RWPE2 (cell line): ENCODE measurements around the gene RAB24.
"Not testable (repeated sequence)": the region's sequence is repeated elsewhere in the genome, so short reads cannot be mapped to it uniquely, and the experiment has no call there.

Experiments used
- ATAC-seq: fragments of 200-7000 bp; cut with Tn5 transposase; 3 replicates; pipeline ENCODE4 v1.9.1; 2021; ENCODE audit warnings: low read depth
- DNase-seq: peaks from one replicate; pipeline ENCODE4 v3.0.0-alpha.2; 2020; ENCODE audit warnings: low spot score
- H3K27ac ChIP-seq: fragments of 450-650 bp; 2 replicates; pipeline ENCODE4 v1.5.1; 2017; ENCODE audit warnings: mild to moderate bottlenecking; ENCODE audit not compliant: poor library complexity, severe bottlenecking
- H3K27me3 ChIP-seq: fragments of 250-450 bp; sonication (Bioruptor Pico); 2 replicates; pipeline ENCODE4 v1.5.1; 2021; ENCODE audit warnings: mild to moderate bottlenecking, moderate library complexity; ENCODE audit not compliant: insufficient read depth, poor library complexity, severe bottlenecking
- H3K36me3 ChIP-seq: fragments of 250-450 bp; sonication (Bioruptor Pico); 2 replicates; pipeline ENCODE4 v1.5.1; 2020; ENCODE audit warnings: low read depth, mild to moderate bottlenecking, moderate library complexity
- H3K4me1 ChIP-seq: fragments of 250-450 bp; sonication (Bioruptor Pico); 2 replicates; pipeline ENCODE4 v1.5.1; 2021; ENCODE audit warnings: mild to moderate bottlenecking, moderate library complexity; ENCODE audit not compliant: insufficient read depth, poor library complexity, severe bottlenecking
- H3K4me3 ChIP-seq: fragments of 250-450 bp; sonication (Bioruptor Pico); 2 replicates; pipeline ENCODE4 v1.5.1; 2021; ENCODE audit warnings: mild to moderate bottlenecking, moderate library complexity; ENCODE audit not compliant: severe bottlenecking
- H3K9me3 ChIP-seq: fragments of 250-450 bp; sonication (Bioruptor Pico); 2 replicates; pipeline ENCODE4 v1.5.1; 2021; ENCODE audit warnings: mild to moderate bottlenecking, moderate library complexity; ENCODE audit not compliant: severe bottlenecking
- TF ChIP-seq, protein P1 (sequence below): fragments of 450-650 bp; IDR thresholded peaks from one replicate; pipeline ENCODE4 v1.5.1; 2017; ENCODE audit warnings: mild to moderate bottlenecking, moderate library complexity; ENCODE audit not compliant: poor library complexity, severe bottlenecking

RAB24 gene

DNA sequence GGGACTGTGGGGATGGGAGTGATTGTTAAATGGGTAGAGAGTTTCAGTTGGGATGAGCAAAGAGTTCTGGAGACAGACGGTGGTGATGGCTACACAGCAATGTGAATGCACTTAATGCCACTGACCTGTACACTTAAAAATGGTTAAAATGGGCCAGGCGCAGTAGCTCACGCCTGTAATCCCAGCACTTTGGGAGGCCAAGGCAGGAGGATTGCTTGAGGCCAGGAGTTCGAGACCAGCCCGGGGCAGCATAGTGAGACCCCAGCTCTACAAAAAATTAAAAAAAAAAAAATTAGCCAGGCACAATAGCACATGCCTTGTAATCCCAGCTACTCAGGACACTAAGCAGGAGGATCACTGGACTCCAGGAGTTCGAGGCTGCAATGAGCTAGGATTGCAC lies 40.3 kb upstream of the RAB24 start:
- Histone ChIP-seq H3K9me3 (no peaks in the 10 kb centered on the region), H3K27me3 (no peaks in the 10 kb centered on the region), H3K27ac (no peak overlapping the region), H3K4me3 (no peak overlapping the region), H3K4me1 (no peaks in the 10 kb centered on the region), H3K36me3 (peaks cover 86% of the 10 kb centered on the region)
- TF ChIP-seq, protein P1, sequence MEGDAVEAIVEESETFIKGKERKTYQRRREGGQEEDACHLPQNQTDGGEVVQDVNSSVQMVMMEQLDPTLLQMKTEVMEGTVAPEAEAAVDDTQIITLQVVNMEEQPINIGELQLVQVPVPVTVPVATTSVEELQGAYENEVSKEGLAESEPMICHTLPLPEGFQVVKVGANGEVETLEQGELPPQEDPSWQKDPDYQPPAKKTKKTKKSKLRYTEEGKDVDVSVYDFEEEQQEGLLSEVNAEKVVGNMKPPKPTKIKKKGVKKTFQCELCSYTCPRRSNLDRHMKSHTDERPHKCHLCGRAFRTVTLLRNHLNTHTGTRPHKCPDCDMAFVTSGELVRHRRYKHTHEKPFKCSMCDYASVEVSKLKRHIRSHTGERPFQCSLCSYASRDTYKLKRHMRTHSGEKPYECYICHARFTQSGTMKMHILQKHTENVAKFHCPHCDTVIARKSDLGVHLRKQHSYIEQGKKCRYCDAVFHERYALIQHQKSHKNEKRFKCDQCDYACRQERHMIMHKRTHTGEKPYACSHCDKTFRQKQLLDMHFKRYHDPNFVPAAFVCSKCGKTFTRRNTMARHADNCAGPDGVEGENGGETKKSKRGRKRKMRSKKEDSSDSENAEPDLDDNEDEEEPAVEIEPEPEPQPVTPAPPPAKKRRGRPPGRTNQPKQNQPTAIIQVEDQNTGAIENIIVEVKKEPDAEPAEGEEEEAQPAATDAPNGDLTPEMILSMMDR = no peak
- DNase-seq (no peak), ATAC-seq (no peak)

GRCh38 chr5:177343000-177343399 lies 39.5 kb upstream of the RAB24 start:
- not testable (repeated sequence) for DNase-seq, H3K4me1 ChIP-seq, H3K27ac ChIP-seq, H3K9me3 ChIP-seq, H3K27me3 ChIP-seq, ATAC-seq, H3K4me3 ChIP-seq
- peaks cover 90% of the 10 kb centered on the region for H3K36me3 ChIP-seq

- peaks cover 87% of the 10 kb centered on the region for H3K36me3 ChIP-seq
- ATAC-seq = no peak
- no peak overlapping the region for H3K4me3 ChIP-seq
- H3K4me1 ChIP-seq = no peaks in the 10 kb centered on the region
- no peaks in the 10 kb centered on the region for H3K9me3 ChIP-seq
- TF ChIP-seq, protein P1 = no peak
- H3K27me3 ChIP-seq = no peaks in the 10 kb centered on the region
- H3K27ac ChIP-seq = no peak overlapping the region
- no peak for DNase-seq
Measured at GRCh38 chr5:177339107-177339638, 35.7 kb upstream of the RAB24 start.

GRCh38 chr5:177338251-177339106 lies 35.0 kb upstream of the RAB24 start:
- TF ChIP-seq, protein P1 = no peak
- DNase-seq (no peak), ATAC-seq (no peak)
- Histone ChIP-seq H3K4me3 (no peak overlapping the region), H3K36me3 (peaks cover 89% of the 10 kb centered on the region), H3K27me3 (no peaks in the 10 kb centered on the region), H3K4me1 (no peaks in the 10 kb centered on the region), H3K9me3 (no peaks in the 10 kb centered on the region), H3K27ac (no peak overlapping the region)

DNA sequence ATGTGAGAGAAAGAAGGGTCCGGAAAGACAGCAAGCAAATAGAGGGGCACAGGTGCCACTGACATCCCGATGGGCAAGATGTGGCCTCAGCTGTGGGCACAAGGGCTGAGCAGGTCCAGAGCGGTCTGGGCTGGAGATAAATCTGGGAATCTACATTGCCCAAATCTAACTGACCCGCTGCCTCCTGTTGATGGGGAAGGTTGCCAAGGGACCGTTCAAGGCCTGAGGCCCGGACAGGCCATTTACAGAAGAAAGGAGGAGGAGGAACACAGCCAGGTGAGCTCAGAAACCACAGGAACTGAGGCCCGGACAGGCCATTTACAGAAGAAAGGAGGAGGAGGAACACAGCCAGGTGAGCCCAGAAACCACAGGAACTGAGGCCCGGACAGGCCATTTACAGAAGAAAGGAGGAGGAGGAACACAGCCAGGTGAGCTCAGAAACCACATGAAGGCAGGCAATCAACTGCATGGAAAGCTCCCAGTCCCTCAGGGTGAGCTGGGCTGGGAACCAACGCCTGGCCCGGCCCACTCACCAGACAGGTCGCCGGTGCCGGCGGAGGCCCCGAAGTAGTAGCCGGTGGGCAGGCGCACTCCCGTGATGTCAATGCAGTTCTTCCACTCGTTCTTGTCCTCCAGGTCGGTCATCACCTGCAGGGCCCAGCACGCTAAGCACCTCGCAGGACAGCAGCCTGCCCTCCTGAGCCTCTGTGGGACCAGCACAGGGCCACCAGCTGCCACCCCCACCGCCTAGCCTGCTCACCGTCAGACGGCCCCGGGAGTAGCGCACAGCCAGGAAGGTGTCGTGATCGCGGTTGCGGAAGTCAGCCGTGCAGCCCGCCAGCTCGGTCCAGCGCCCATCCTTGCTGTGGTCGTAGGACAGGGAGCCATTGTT lies 33.3 kb upstream of the RAB24 start:
- no peak for ATAC-seq
- H3K27me3 ChIP-seq = no peaks in the 10 kb centered on the region
- H3K36me3 ChIP-seq = peaks cover 88% of the 10 kb centered on the region
- H3K4me1 ChIP-seq = no peaks in the 10 kb centered on the region
- H3K4me3 ChIP-seq = no peak overlapping the region
- no peak for DNase-seq
- H3K9me3 ChIP-seq = no peaks in the 10 kb centered on the region
- no peak overlapping the region for H3K27ac ChIP-seq
- TF ChIP-seq, protein P1 = no peak
